Stimulated activated CD8-positive, alpha-beta memory T cell treated with anti-CD3 and anti-CD28 coated beads, Interleukin-15, amount 100 ng/mL, for 1 hour (primary cell): ENCODE measurements around the gene DNMT3B.
A peak's percentile ranks its signal among the peaks of the same experiment; 100 is the strongest.
"Not testable (repeated sequence)": the region's sequence is repeated elsewhere in the genome, so short reads cannot be mapped to it uniquely, and the experiment has no call there.

ENCODE experiments used
- DNase-seq: peaks from one replicate; pipeline ENCODE4 v3.0.0-alpha.2; 2020; ENCODE audit warnings: low read depth

DNMT3B gene

GRCh38 chr20:32792316-32792715, 30.1 kb downstream of the DNMT3B start:
- DNase-seq, result no peak

DNA sequence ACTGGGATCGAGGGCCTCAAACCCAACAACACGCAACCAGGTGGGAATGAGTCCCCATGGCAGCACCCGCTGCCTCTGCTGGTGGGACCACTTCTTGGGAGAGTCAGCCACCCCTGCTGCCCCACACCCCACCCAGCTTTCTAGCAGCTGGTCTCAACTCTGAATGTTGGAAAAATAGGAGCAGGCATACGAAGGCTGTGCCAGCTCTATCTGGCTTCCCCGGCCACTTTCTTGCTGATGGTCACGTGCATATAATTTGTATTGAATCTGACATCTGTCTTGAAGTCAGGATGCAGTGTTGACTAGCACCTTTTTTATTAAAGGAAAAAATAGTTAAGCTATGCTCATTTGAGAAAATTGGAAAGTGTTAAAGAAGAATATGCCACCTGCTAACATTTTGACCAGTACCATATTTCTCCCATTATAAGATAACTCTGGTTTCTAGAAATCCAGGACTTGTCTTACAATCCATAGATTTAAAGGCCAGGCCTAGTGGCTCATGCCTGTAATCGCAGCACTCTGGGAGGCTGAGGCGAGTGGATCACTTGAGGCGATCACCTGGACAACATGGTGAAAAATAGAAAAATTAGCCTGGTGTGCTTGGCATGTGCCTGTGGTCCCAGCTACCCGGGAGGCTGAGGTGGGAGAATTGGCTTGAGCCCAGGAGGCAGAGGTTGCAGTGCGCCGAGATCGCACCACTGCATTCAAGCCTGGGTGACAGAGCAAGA, 30.7 kb downstream of the DNMT3B start:
- no peak for DNase-seq

- DNase-seq, result no peak
Observed at GRCh38 chr20:32796383-32796948, 34.3 kb downstream of the DNMT3B start.

GRCh38 chr20:32796981-32797451, 34.8 kb downstream of the DNMT3B start:
- DNase-seq, result no peak

- not testable (repeated sequence) for DNase-seq
Observed at GRCh38 chr20:32797571-32797970, 35.4 kb downstream of the DNMT3B start.

GRCh38 chr20:32798046-32798981, 36.1 kb downstream of the DNMT3B start:
- DNase-seq, result no peak

DNA sequence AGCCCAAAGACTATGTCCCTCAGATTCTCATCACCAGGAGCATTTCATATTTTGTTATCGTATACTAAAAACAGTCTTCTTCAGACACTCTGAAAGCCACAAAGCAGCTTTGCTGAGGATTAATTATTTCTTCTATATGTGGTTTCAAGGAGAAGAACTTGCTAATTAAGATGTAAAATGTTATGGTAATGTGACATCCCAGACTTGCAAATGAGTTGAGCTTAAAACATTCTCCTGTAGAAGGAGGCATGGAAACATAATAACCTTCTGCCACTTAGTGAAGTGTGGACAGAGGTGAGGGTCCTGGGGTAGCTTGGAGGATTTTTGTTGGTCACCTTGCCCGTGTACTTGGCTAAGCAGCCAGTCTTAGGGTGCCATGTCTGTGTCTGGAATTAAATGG, 40.9 kb downstream of the DNMT3B start:
- DNase-seq, result no peak

DNA sequence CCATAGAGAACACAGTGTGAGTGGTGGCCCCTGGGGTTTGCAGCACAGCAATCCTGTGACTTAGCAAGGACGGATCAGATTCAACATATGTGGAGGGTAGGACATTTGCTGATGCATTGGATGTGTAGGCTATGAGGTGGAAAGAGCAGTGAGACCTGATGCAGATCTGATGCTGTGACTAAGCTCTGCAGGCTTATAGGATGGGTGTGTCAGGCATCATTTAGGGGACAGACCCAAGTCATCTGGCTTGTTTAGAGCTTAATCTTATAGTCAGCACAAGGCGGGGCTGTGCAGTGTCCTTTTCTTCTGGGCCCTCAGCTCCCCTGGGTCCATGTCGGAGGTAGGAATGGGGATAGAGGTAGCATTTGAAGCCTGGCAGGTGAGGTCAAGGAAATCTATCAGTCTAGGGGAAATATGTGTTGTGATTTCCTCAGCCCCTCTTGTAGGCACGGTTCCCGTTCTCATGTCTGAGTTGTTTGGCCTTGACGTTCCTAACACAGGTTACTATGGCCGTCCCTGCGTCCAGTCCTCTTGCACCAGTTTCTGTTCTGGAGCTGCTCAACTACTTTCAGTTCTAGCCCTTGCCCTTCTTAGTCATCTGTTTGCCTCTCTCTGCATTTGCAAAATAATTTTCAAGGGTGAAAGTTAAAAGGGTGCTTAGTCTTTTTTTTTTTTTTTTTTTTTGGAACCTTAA, 42.0 kb downstream of the DNMT3B start:
- no peak for DNase-seq

- no peak for DNase-seq
Observed at GRCh38 chr20:32804817-32805216, 42.6 kb downstream of the DNMT3B start.

DNA sequence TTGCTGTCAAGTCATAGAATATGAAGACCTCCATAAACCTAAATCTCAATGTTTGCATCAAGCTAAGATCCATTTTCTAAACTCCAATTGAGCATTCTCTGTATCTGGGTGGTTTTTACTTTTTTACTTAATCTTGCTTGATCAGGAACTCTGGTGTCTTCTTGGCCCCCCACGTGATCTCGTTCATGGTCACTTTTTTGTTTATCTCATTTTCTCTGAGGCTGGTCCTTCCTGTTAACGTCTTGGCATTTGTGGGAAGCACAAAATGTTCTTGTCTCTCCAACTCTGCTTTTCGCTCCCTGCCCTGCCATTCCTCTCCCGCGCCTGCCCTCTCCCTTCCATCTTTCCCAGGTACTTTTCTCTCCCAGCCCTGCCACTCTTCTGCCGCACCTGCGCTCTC, 43.5 kb downstream of the DNMT3B start:
- no peak for DNase-seq

GRCh38 chr20:32806356-32806755, 44.2 kb downstream of the DNMT3B start:
- DNase-seq, result no peak

DNA sequence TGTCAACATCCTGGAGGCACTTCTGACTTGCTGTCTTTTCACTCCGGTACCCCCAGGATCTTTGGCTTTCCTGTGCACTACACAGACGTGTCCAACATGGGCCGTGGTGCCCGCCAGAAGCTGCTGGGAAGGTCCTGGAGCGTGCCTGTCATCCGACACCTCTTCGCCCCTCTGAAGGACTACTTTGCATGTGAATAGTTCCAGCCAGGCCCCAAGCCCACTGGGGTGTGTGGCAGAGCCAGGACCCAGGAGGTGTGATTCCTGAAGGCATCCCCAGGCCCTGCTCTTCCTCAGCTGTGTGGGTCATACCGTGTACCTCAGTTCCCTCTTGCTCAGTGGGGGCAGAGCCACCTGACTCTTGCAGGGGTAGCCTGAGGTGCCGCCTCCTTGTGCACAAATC, 45.5 kb downstream of the DNMT3B start:
- no peak for DNase-seq

DNA sequence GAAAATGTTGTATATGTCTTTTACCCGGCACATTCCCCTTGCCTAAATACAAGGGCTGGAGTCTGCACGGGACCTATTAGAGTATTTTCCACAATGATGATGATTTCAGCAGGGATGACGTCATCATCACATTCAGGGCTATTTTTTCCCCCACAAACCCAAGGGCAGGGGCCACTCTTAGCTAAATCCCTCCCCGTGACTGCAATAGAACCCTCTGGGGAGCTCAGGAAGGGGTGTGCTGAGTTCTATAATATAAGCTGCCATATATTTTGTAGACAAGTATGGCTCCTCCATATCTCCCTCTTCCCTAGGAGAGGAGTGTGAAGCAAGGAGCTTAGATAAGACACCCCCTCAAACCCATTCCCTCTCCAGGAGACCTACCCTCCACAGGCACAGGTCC, 46.3 kb downstream of the DNMT3B start:
- no peak for DNase-seq

DNA sequence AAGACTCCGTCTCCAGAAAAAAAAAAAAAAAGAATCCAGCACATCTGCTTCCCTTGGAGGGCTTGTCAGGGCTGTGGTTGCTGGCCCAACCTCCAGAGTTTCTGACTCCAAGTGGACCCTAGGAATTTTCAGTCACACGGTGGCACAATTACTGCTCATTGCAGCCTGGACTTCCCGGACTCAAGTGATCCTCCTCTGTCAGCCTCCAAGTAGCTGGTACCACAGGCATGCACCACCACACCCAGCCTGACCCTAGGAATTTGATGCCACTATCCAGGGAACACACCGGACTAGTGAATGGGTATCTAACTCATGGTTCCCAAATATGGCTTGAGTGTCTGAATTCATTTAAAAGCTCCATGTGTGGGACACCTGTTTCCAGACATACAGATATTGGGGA, 47.7 kb downstream of the DNMT3B start:
- no peak for DNase-seq

GRCh38 chr20:32810941-32811340, 48.8 kb downstream of the DNMT3B start:
- no peak for DNase-seq

DNA sequence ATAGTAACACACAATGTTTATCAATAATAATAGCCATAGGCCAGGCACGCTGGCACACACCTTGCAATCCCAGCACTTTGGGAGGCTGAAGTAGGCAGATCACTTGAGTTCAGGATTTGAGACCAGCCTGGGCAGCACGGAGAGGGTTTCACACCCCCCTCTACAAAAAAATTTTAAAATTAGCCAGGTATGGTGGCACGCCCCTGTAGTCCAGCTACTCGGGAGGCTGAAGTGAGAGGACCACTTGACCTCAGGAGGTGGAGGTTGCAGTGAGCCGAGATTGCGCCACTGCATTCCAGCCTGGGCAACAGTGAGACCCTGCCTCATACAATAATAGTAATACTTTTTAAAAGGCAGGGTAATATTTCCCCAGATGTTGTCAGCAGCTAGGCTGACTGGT, 49.7 kb downstream of the DNMT3B start:
- no peak for DNase-seq

GRCh38 chr20:32819992-32820697, 58.0 kb downstream of the DNMT3B start:
- peak; percentile 73 for DNase-seq

- no peak for DNase-seq
Observed at GRCh38 chr20:32820698-32821377, 58.7 kb downstream of the DNMT3B start.

- no peak for DNase-seq
Observed at GRCh38 chr20:32822225-32822624, 60.0 kb downstream of the DNMT3B start.

- no peak for DNase-seq
Observed at GRCh38 chr20:32823078-32823477, 60.9 kb downstream of the DNMT3B start.
